ENCODE results near the gene AFG3L2.

DNA sequence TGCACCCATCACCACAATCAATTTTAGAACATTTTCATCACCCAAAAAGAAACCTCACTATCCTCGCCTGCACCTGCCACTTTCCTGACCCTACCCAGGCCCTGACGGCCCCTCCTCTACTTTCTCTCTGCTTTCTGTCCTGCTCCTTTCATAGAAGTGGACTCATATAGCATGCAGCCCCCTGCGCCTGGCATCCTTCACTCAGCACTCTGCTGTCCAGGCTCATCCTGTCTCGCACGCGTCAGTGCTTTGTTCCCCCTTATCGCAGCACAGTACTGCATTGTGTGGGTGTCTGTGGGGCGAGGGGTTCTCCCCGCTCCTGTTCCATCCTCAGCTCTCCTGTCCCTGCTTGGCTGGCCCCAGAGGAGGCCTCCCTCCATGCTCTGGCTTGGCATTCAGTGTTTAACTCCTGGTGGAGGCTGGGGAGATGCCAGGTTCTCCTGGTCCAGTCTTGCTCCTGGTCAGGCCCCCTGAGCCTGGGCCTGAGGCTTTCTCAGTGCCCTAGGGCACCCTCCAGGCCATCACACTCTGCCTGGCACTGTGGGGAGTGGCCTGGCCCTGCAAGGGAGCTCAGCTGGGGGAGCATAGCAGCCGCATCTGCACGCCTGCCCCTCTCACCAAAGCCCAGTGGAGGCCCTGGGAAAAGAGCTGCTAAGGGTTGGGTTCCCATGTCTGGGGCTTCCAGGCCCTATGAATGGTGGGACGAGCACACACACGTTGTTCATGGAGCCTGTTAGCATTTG, 75.6 kb downstream of the AFG3L2 start:
- TF ChIP-seq, protein P1, sequence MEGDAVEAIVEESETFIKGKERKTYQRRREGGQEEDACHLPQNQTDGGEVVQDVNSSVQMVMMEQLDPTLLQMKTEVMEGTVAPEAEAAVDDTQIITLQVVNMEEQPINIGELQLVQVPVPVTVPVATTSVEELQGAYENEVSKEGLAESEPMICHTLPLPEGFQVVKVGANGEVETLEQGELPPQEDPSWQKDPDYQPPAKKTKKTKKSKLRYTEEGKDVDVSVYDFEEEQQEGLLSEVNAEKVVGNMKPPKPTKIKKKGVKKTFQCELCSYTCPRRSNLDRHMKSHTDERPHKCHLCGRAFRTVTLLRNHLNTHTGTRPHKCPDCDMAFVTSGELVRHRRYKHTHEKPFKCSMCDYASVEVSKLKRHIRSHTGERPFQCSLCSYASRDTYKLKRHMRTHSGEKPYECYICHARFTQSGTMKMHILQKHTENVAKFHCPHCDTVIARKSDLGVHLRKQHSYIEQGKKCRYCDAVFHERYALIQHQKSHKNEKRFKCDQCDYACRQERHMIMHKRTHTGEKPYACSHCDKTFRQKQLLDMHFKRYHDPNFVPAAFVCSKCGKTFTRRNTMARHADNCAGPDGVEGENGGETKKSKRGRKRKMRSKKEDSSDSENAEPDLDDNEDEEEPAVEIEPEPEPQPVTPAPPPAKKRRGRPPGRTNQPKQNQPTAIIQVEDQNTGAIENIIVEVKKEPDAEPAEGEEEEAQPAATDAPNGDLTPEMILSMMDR (IDR thresholded peaks at IDR 0.05; ENCODE audit: insufficient read depth, low read depth, low read length), result no peak
- no peak for TF ChIP-seq EZH2 (IDR thresholded peaks at IDR 0.05; ENCODE audit: insufficient read depth, low read length)

All from astrocyte (in vitro differentiated cells and primary cell).